22Rv1 (cell line): Measurements from ENCODE around the gene PKP4.

Experiments used
- CTCF ChIP-seq: fragments of 450-650 bp; IDR thresholded peaks from 2 replicates; pipeline ENCODE4 v1.5.1; 2017; ENCODE audit warnings: mild to moderate bottlenecking
- ZFX ChIP-seq: fragments of 450-650 bp; IDR thresholded peaks from 2 replicates; pipeline ENCODE4 v1.6.1; 2017; ENCODE audit warnings: antibody characterized with exemption, borderline replicate concordance

GRCh38 chr2:158658396-158658795 is 201.6 kb downstream of the PKP4 start:
- no peak for TF ChIP-seq CTCF
- no peak for TF ChIP-seq ZFX
